Caco-2 (cell line): ENCODE results near the gene FOLR2. TPM values are rescaled to one million over a fixed set of nuclear protein-coding genes. Genes with fewer than 3 reads are reported as not detected.

Experiments used
- BruUV-seq: library from RNA; stranded (reverse); fragments of 400-500 nt; replicated peaks from 2 replicates; lab custom pipeline; 2021; lab: Mats Ljungman, UMichigan
- CTCF ChIA-PET: fragments of 300-600 bp; sonication (Branson Sonifier 250); formaldehyde crosslinking; loops from one replicate; lab custom pipeline; 2022; ENCODE audit warnings: antibody characterized with exemption; lab: Charles Lee
- POLR2A ChIA-PET: fragments of 300-600 bp; sonication (Branson Sonifier 250); formaldehyde crosslinking; loops from one replicate; lab custom pipeline; 2022; ENCODE audit warnings: antibody characterized with exemption; lab: Charles Lee
- DNase-seq, 2 experiments: peaks; one replicate each; pipeline versions ENCODE4 v3.0.0 to v3.0.0-alpha.2; 2020 to 2022
- H3K27me3 ChIP-seq: replicated peaks from 2 replicates; pipeline ENCODE4 v1.6.0; 2011; ENCODE audit warnings: low read length; ENCODE audit not compliant: control insufficient read depth, insufficient read depth
- H3K36me3 ChIP-seq: 2 replicates; pipeline ENCODE4 v1.5.1; 2011; ENCODE audit warnings: low read length; ENCODE audit not compliant: control insufficient read depth, insufficient read depth
- H3K4me1 ChIP-seq: fragments of 250-450 bp; sonication (Bioruptor Pico); 2 replicates; pipeline ENCODE4 v1.5.1; 2020; ENCODE audit warnings: mild to moderate bottlenecking
- H3K4me3 ChIP-seq: 2 replicates; pipeline ENCODE4 v1.5.1; 2011; ENCODE audit warnings: low read depth, mild to moderate bottlenecking, control low read depth, low read length
- H3K9me3 ChIP-seq: fragments of 250-450 bp; sonication (Bioruptor Pico); 2 replicates; pipeline ENCODE4 v1.5.1; 2020; ENCODE audit warnings: mild to moderate bottlenecking, moderate library complexity
- H3K27ac Mint-ChIP-seq: one replicate; pipeline ENCODE4 v1.8.0; 2022; ENCODE audit warnings: mixed read lengths; ENCODE audit not compliant: unreplicated experiment
- H3K27me3 Mint-ChIP-seq: one replicate; pipeline ENCODE4 v1.8.0; 2022; ENCODE audit warnings: mixed read lengths; ENCODE audit not compliant: insufficient read depth, unreplicated experiment
- H3K36me3 Mint-ChIP-seq: one replicate; pipeline ENCODE4 v1.8.0; 2022; ENCODE audit warnings: mild to moderate bottlenecking, mixed read lengths; ENCODE audit not compliant: insufficient read depth, unreplicated experiment
- H3K4me1 Mint-ChIP-seq: one replicate; pipeline ENCODE4 v1.8.0; 2022; ENCODE audit warnings: low read depth, mixed read lengths; ENCODE audit not compliant: unreplicated experiment
- H3K4me3 Mint-ChIP-seq: one replicate; pipeline ENCODE4 v1.8.0; 2022; ENCODE audit warnings: mild to moderate bottlenecking, moderate library complexity, mixed read lengths; ENCODE audit not compliant: unreplicated experiment
- H3K9me3 Mint-ChIP-seq: one replicate; pipeline ENCODE4 v1.8.0; 2022; ENCODE audit warnings: mixed read lengths; ENCODE audit not compliant: unreplicated experiment
- CTCF ChIP-seq, 2 experiments: fragments of 200-600 bp in 1 of 2; IDR thresholded peaks; 1 replicate in 1 of 2; 2 replicates in 1 of 2; pipeline versions ENCODE4 v1.5.1 to v1.8.0; 2011 to 2022; ENCODE audit warnings: antibody characterized with exemption in 1 of 2, control low read depth in 1 of 2, inconsistent platforms in 1 of 2, low read depth in 1 of 2, low read length in 1 of 2, mild to moderate bottlenecking in 1 of 2, moderate library complexity in 1 of 2; ENCODE audit not compliant: insufficient read depth in 1 of 2, severe bottlenecking in 1 of 2, unreplicated experiment in 1 of 2
- intact Hi-C: fragments of 100-400 bp; cut with micrococcal nuclease; formaldehyde crosslinking; loops from one replicate; pipeline ENCODE4 v1.10.0; 2022; ENCODE audit not compliant: unreplicated experiment
- total RNA-seq: library from RNA; stranded (reverse); gene quantifications from 2 replicates; pipeline ENCODE4 v1.2.3, GENCODE V29; 2022

The FOLR2 gene
- total RNA-seq, 1 experiment from 2014 or later: not detected

GRCh38 chr11:72233056-72233772, 16.6 kb downstream of the FOLR2 start:
- BruUV-seq: no TSS peak
- 0 out of 2 replicates have a peak, but pooled peaks cover 4% of the 10 kb centered on the region for H3K4me1 ChIP-seq

GRCh38 chr11:72233773-72234513, 17.3 kb downstream of the FOLR2 start:
- peaks cover 3% of the 10 kb centered on the region for H3K4me1 Mint-ChIP-seq

More at GRCh38 chr11:72233056-72233772, 16.6 kb downstream of the FOLR2 start:
- Mint-ChIP-seq H3K4me3 (no peak overlapping the region), H3K4me1 (no peaks in the 10 kb centered on the region), H3K9me3 (no peaks in the 10 kb centered on the region), H3K36me3 (peaks cover 91% of the 10 kb centered on the region), H3K27me3 (no peaks in the 10 kb centered on the region), H3K27ac (no peak overlapping the region)
- DNase-seq: no peak
- H3K9me3 ChIP-seq: no peaks in the 10 kb centered on the region
- no peak for TF ChIP-seq CTCF (IDR thresholded peaks at IDR 0.05; ENCODE audit: insufficient read depth in 1 of 2, low read depth in 1 of 2, low read length in 1 of 2, severe bottlenecking in 1 of 2, unreplicated experiment in 1 of 2)
- H3K36me3 ChIP-seq: peaks cover 28% of the 10 kb centered on the region
- no peaks in the 10 kb centered on the region for H3K27me3 ChIP-seq
- POLR2A ChIA-PET: no interaction called here
- intact Hi-C loops: no loop called here
- H3K4me3 ChIP-seq: no peak overlapping the region
- CTCF ChIA-PET: interaction anchor here (0.9 kb wide), 1 partner anchor 357 kb away, joined by 3 read pairs; no protein-coding TSS in a partner anchor

More at GRCh38 chr11:72233773-72234513, 17.3 kb downstream of the FOLR2 start:
- Mint-ChIP-seq H3K27ac (no peak overlapping the region), H3K27me3 (no peaks in the 10 kb centered on the region), H3K36me3 (peaks cover 91% of the 10 kb centered on the region), H3K9me3 (no peaks in the 10 kb centered on the region), H3K4me3 (no peak overlapping the region)
- no TSS peak for BruUV-seq
- H3K4me3 ChIP-seq: no peak overlapping the region
- no peak for TF ChIP-seq CTCF (IDR thresholded peaks at IDR 0.05; ENCODE audit: insufficient read depth in 1 of 2, low read depth in 1 of 2, low read length in 1 of 2, severe bottlenecking in 1 of 2, unreplicated experiment in 1 of 2)
- H3K9me3 ChIP-seq: no peaks in the 10 kb centered on the region
- intact Hi-C loops: no loop called here
- ChIA-PET CTCF (interaction anchor here (0.6 to 1.4 kb wide), 2 partner anchors 11 to 12 kb away, joined by 5 read pairs; no protein-coding TSS in a partner anchor), POLR2A (interaction anchor here (0.6 kb wide), 2 partner anchors 9 to 1173 kb away, joined by 7 read pairs; partner anchors contain the start of gene INPPL1)
- peaks cover 8% of the 10 kb centered on the region; the same call in 1 of the 2 replicates for H3K4me1 ChIP-seq
- peaks cover 26% of the 10 kb centered on the region for H3K36me3 ChIP-seq
- no peaks in the 10 kb centered on the region for H3K27me3 ChIP-seq
- DNase-seq: peak in 1 of 2 experiments; percentile 32
